ENCODE results near the gene LRRIQ1.
"Not testable (repeated sequence)": the region's sequence is repeated elsewhere in the genome, so short reads cannot be mapped to it uniquely, and the experiment has no call there.

Gene LRRIQ1

GRCh38 chr12:85188619-85189018 lies 152.5 kb downstream of the LRRIQ1 start:
- no peak overlapping the region for H2AFZ ChIP-seq (ENCODE audit: low read length)
- H3K9ac ChIP-seq (ENCODE audit: low read length): no peak overlapping the region
- H3F3A ChIP-seq (ENCODE audit: insufficient read depth, low read length): no peaks in the 10 kb centered on the region
- no peaks in the 10 kb centered on the region for H3K36me3 ChIP-seq (replicated peaks; ENCODE audit: insufficient read depth, low read length)
- H4K20me1 ChIP-seq (ENCODE audit: insufficient read depth, low read length): no peaks in the 10 kb centered on the region
- H3K27me3 ChIP-seq (replicated peaks; ENCODE audit: insufficient read depth, low read length): no peaks in the 10 kb centered on the region
- no peaks in the 10 kb centered on the region for H3K79me2 ChIP-seq (ENCODE audit: low read length)
- no peaks in the 10 kb centered on the region for H3K9me2 ChIP-seq (replicated peaks; ENCODE audit: insufficient read depth, low read length)
- no peaks in the 10 kb centered on the region for H3K4me1 ChIP-seq (ENCODE audit: low read length)
- no peak overlapping the region for H3K4me2 ChIP-seq (ENCODE audit: low read depth, low read length)
- H3K9me3 ChIP-seq (replicated peaks; ENCODE audit: insufficient read depth, low read length): no peaks in the 10 kb centered on the region
- TF ChIP-seq EZH2 (optimal IDR thresholded peaks at IDR 0.05; ENCODE audit: low read depth, low read length): no peak
- TF ChIP-seq CTCF (IDR thresholded peaks at IDR 0.05; ENCODE audit: low read length): no peak
- no peak for TF ChIP-seq EZH2phosphoT487 (IDR thresholded peaks at IDR 0.05; ENCODE audit: low read length)
- no peak for DNase-seq
- no peak overlapping the region for H3K4me3 ChIP-seq (ENCODE audit: low read length)
- H3K27ac ChIP-seq (ENCODE audit: low read length): no peak overlapping the region

GRCh38 chr12:85190728-85191127 lies 154.6 kb downstream of the LRRIQ1 start:
- no peak for TF ChIP-seq EZH2 (optimal IDR thresholded peaks at IDR 0.05; ENCODE audit: low read depth, low read length)
- TF ChIP-seq CTCF (IDR thresholded peaks at IDR 0.05; ENCODE audit: low read length): no peak
- no peak for TF ChIP-seq EZH2phosphoT487 (IDR thresholded peaks at IDR 0.05; ENCODE audit: low read length)
- Histone ChIP-seq H3K4me1 (ENCODE audit: low read length) (no peaks in the 10 kb centered on the region), H3K79me2 (ENCODE audit: low read length) (no peaks in the 10 kb centered on the region), H3K9me2 (replicated peaks; ENCODE audit: insufficient read depth, low read length) (no peaks in the 10 kb centered on the region), H3K9ac (ENCODE audit: low read length) (no peak overlapping the region), H3K27ac (ENCODE audit: low read length) (no peak overlapping the region), H4K20me1 (ENCODE audit: insufficient read depth, low read length) (no peaks in the 10 kb centered on the region), H3K27me3 (replicated peaks; ENCODE audit: insufficient read depth, low read length) (no peaks in the 10 kb centered on the region), H2AFZ (ENCODE audit: low read length) (no peak overlapping the region), H3K4me3 (ENCODE audit: low read length) (no peak overlapping the region), H3K4me2 (ENCODE audit: low read depth, low read length) (no peak overlapping the region), H3F3A (ENCODE audit: insufficient read depth, low read length) (no peaks in the 10 kb centered on the region), H3K36me3 (replicated peaks; ENCODE audit: insufficient read depth, low read length) (no peaks in the 10 kb centered on the region), H3K9me3 (replicated peaks; ENCODE audit: insufficient read depth, low read length) (no peaks in the 10 kb centered on the region)
- DNase-seq: no peak

GRCh38 chr12:85203809-85204208 lies 167.7 kb downstream of the LRRIQ1 start:
- H3K9ac ChIP-seq (ENCODE audit: low read length); H3K36me3 ChIP-seq (replicated peaks; ENCODE audit: insufficient read depth, low read length); H4K20me1 ChIP-seq (ENCODE audit: insufficient read depth, low read length); H3F3A ChIP-seq (ENCODE audit: insufficient read depth, low read length); H3K9me3 ChIP-seq (replicated peaks; ENCODE audit: insufficient read depth, low read length); H3K4me2 ChIP-seq (ENCODE audit: low read depth, low read length); H3K27ac ChIP-seq (ENCODE audit: low read length); DNase-seq; H3K4me1 ChIP-seq (ENCODE audit: low read length); H3K79me2 ChIP-seq (ENCODE audit: low read length); H3K4me3 ChIP-seq (ENCODE audit: low read length); H3K27me3 ChIP-seq (replicated peaks; ENCODE audit: insufficient read depth, low read length); H2AFZ ChIP-seq (ENCODE audit: low read length); H3K9me2 ChIP-seq (replicated peaks; ENCODE audit: insufficient read depth, low read length): not testable (repeated sequence)

GRCh38 chr12:85206543-85206942 lies 170.4 kb downstream of the LRRIQ1 start:
- no peaks in the 10 kb centered on the region for H3K9me2 ChIP-seq (replicated peaks; ENCODE audit: insufficient read depth, low read length)
- H3K27ac ChIP-seq (ENCODE audit: low read length): no peak overlapping the region
- H3K4me2 ChIP-seq (ENCODE audit: low read depth, low read length): no peak overlapping the region
- no peaks in the 10 kb centered on the region for H3K79me2 ChIP-seq (ENCODE audit: low read length)
- DNase-seq: no peak
- H3K4me3 ChIP-seq (ENCODE audit: low read length): no peak overlapping the region
- no peak for TF ChIP-seq EZH2phosphoT487 (IDR thresholded peaks at IDR 0.05; ENCODE audit: low read length)
- no peaks in the 10 kb centered on the region for H3K4me1 ChIP-seq (ENCODE audit: low read length)
- H3F3A ChIP-seq (ENCODE audit: insufficient read depth, low read length): no peaks in the 10 kb centered on the region
- no peaks in the 10 kb centered on the region for H3K36me3 ChIP-seq (replicated peaks; ENCODE audit: insufficient read depth, low read length)
- no peak overlapping the region for H3K9ac ChIP-seq (ENCODE audit: low read length)
- H4K20me1 ChIP-seq (ENCODE audit: insufficient read depth, low read length): no peaks in the 10 kb centered on the region
- no peak overlapping the region for H2AFZ ChIP-seq (ENCODE audit: low read length)
- H3K27me3 ChIP-seq (replicated peaks; ENCODE audit: insufficient read depth, low read length): no peaks in the 10 kb centered on the region
- no peaks in the 10 kb centered on the region for H3K9me3 ChIP-seq (replicated peaks; ENCODE audit: insufficient read depth, low read length)

GRCh38 chr12:85224339-85224738 lies 188.2 kb downstream of the LRRIQ1 start:
- H3F3A ChIP-seq (ENCODE audit: insufficient read depth, low read length); H3K9me2 ChIP-seq (replicated peaks; ENCODE audit: insufficient read depth, low read length); H3K9ac ChIP-seq (ENCODE audit: low read length); H3K4me3 ChIP-seq (ENCODE audit: low read length); DNase-seq; H3K36me3 ChIP-seq (replicated peaks; ENCODE audit: insufficient read depth, low read length); H2AFZ ChIP-seq (ENCODE audit: low read length); H3K79me2 ChIP-seq (ENCODE audit: low read length); H3K27me3 ChIP-seq (replicated peaks; ENCODE audit: insufficient read depth, low read length); H3K9me3 ChIP-seq (replicated peaks; ENCODE audit: insufficient read depth, low read length); H3K4me1 ChIP-seq (ENCODE audit: low read length); H3K4me2 ChIP-seq (ENCODE audit: low read depth, low read length); H3K27ac ChIP-seq (ENCODE audit: low read length); H4K20me1 ChIP-seq (ENCODE audit: insufficient read depth, low read length): not testable (repeated sequence)
